Common myeloid progenitor, CD34-positive (primary cell): ENCODE results near the gene CTSD.

Experiments
- CTCF ChIA-PET: fragments of 350-600 bp; sonication (Branson Sonifier 250); formaldehyde crosslinking; loops from one replicate; lab custom pipeline; 2021; ENCODE audit warnings: antibody characterized with exemption; lab: Charles Lee
- POLR2A ChIA-PET: fragments of 350-600 bp; sonication (Branson Sonifier 250); formaldehyde crosslinking; loops from one replicate; lab custom pipeline; 2021; ENCODE audit warnings: antibody characterized with exemption; lab: Charles Lee
- DNase-seq, 3 donors: peaks; one replicate each; pipeline versions ENCODE4 v3.0.0 to v3.0.0-alpha.2; 2013
- H3K27ac ChIP-seq, 2 experiments: 1 replicate in 1 of 2; 2 replicates in 1 of 2; pipeline ENCODE4 v1.7.0; 2013; ENCODE audit warnings: inconsistent platforms in 2 of 2, low read length in 2 of 2, mild to moderate bottlenecking in 2 of 2, low read depth in 1 of 2, moderate library complexity in 1 of 2; ENCODE audit not compliant: severe bottlenecking in 2 of 2, insufficient read depth in 1 of 2, poor library complexity in 1 of 2
- H3K27me3 ChIP-seq, 5 experiments: replicated peaks in 2 of 5; 1 replicate in 3 of 5; 2 replicates in 2 of 5; pipeline versions ENCODE4 v1.6.1 to v1.7.0; 2013; ENCODE audit warnings: low read length in 4 of 5, mild to moderate bottlenecking in 2 of 5, moderate library complexity in 2 of 5, inconsistent platforms in 1 of 5; ENCODE audit not compliant: insufficient read depth in 5 of 5, control insufficient read depth in 4 of 5
- H3K36me3 ChIP-seq, 4 experiments: 1 replicate in 2 of 4; 2 replicates in 2 of 4; pipeline versions ENCODE4 v1.6.1 to v1.7.0; 2013; ENCODE audit warnings: low read length in 3 of 4, control low read depth in 1 of 4, mild to moderate bottlenecking in 1 of 4; ENCODE audit not compliant: control insufficient read depth in 4 of 4, insufficient read depth in 4 of 4
- H3K4me1 ChIP-seq, 4 experiments: 1 replicate in 3 of 4; 2 replicates in 1 of 4; pipeline versions ENCODE4 v1.6.1 to v1.7.1; 2013; ENCODE audit warnings: low read length in 3 of 4, mild to moderate bottlenecking in 3 of 4, control low read depth in 1 of 4, inconsistent platforms in 1 of 4, moderate library complexity in 1 of 4; ENCODE audit not compliant: control insufficient read depth in 4 of 4, insufficient read depth in 4 of 4; ENCODE audit errors: control extremely low read depth in 1 of 4
- H3K4me3 ChIP-seq, 7 experiments: 1 replicate in 4 of 7; 2 replicates in 3 of 7; pipeline versions ENCODE4 v1.5.1 to v1.7.0; 2013; ENCODE audit warnings: mild to moderate bottlenecking in 7 of 7, low read length in 6 of 7, moderate library complexity in 6 of 7, inconsistent platforms in 2 of 7, low read depth in 2 of 7, control low read depth in 1 of 7; ENCODE audit not compliant: insufficient read depth in 4 of 7, control insufficient read depth in 1 of 7; ENCODE audit errors: extremely low read depth in 1 of 7
- H3K9me3 ChIP-seq, 5 experiments: 1 replicate in 4 of 5; 2 replicates in 1 of 5; pipeline versions ENCODE4 v1.6.1 to v1.7.1; 2013; ENCODE audit warnings: low read length in 4 of 5, mild to moderate bottlenecking in 2 of 5, inconsistent platforms in 1 of 5, low read depth in 1 of 5, moderate library complexity in 1 of 5; ENCODE audit not compliant: control insufficient read depth in 4 of 5, insufficient read depth in 2 of 5; ENCODE audit errors: control extremely low read depth in 1 of 5
- WGBS: methylation state at CpG from one replicate; pipeline ENCODE4 v1.1.5; 2013; ENCODE audit not compliant: insufficient coverage; 5-methylcytosine and 5-hydroxymethylcytosine counted together

The CTSD gene

GRCh38 chr11:1751999-1752906 lies 11.5 kb downstream of the CTSD start:
- WGBS = 72% methylated on average over 18 of the region's 24 CpGs
- Histone ChIP-seq H3K36me3 (peaks cover 0 to 57% (median 18%) of the 10 kb centered on the region in 4 experiments), H3K9me3 (no peaks in the 10 kb centered on the region), H3K27me3 (peaks cover 0 to 27% (median 5%) of the 10 kb centered on the region in 5 experiments), H3K27ac (no peak overlapping the region), H3K4me1 (peaks cover under 1 to 90% (median 86%) of the 10 kb centered on the region in 4 experiments), H3K4me3 (peak overlapping the region in 1 of 7 experiments; percentile 9)
- POLR2A ChIA-PET = interaction anchor here (0.9 to 2.0 kb wide), 4 partner anchors 12 to 99 kb away, joined by 3 to 5 read pairs (median 3); partner anchors contain the start of gene CTSD
- peak; percentile 48 to 75 (median 71) for DNase-seq
- CTCF ChIA-PET = interaction anchor here (1.3 to 3.6 kb wide), 6 partner anchors 9 to 413 kb away, joined by 3 to 16 read pairs (median 5); partner anchors contain the start of gene CTSD

GRCh38 chr11:1751531-1751921 lies 12.2 kb downstream of the CTSD start:
- WGBS = 72% methylated on average over 5 of the region's 5 CpGs
- no peak overlapping the region for H3K27ac ChIP-seq
- H3K27me3 ChIP-seq = peaks cover 0 to 28% (median 5%) of the 10 kb centered on the region in 5 experiments
- ChIA-PET POLR2A (interaction anchor here (0.7 to 2.0 kb wide), 6 partner anchors 11 to 157 kb away, joined by 3 to 5 read pairs (median 3); partner anchors contain the start of gene CTSD), CTCF (interaction anchor here (0.8 to 3.6 kb wide), 8 partner anchors 10 to 414 kb away, joined by 3 to 16 read pairs (median 4); partner anchors contain the start of gene CTSD)
- H3K4me3 ChIP-seq = no peak overlapping the region
- H3K4me1 ChIP-seq = peaks cover 0 to 87% (median 81%) of the 10 kb centered on the region in 4 experiments
- DNase-seq = no peak
- H3K9me3 ChIP-seq = no peaks in the 10 kb centered on the region
- peaks cover 0 to 50% (median 18%) of the 10 kb centered on the region in 4 experiments for H3K36me3 ChIP-seq

GRCh38 chr11:1750840-1751530 lies 12.7 kb downstream of the CTSD start:
- Histone ChIP-seq H3K27me3 (peaks cover 0 to 28% (median 5%) of the 10 kb centered on the region in 5 experiments), H3K36me3 (peaks cover 0 to 44% (median 17%) of the 10 kb centered on the region in 4 experiments), H3K27ac (no peak overlapping the region), H3K4me1 (peaks cover 0 to 81% (median 76%) of the 10 kb centered on the region in 4 experiments), H3K9me3 (no peaks in the 10 kb centered on the region), H3K4me3 (no peak overlapping the region)
- 37% methylated on average over 12 of the region's 14 CpGs for WGBS
- CTCF ChIA-PET = interaction anchor here (0.8 to 3.6 kb wide), 9 partner anchors 11 to 414 kb away, joined by 3 to 16 read pairs (median 3); partner anchors contain the start of gene CTSD
- DNase-seq = peak in 2 of 3 donors; percentile 55 to 69
- POLR2A ChIA-PET = interaction anchor here (0.7 to 2.0 kb wide), 6 partner anchors 11 to 157 kb away, joined by 3 to 5 read pairs (median 3); partner anchors contain the start of gene CTSD

GRCh38 chr11:1750481-1750839 lies 13.3 kb downstream of the CTSD start, which contains the start of gene IFITM10:
IFITM10 (minus strand) TSS chr11:1750595; CDS start chr11:1750442, 153 bp downstream.
- CTCF ChIA-PET = interaction anchor here (0.9 to 3.6 kb wide), 4 partner anchors 11 to 98 kb away, joined by 3 to 16 read pairs (median 3); no protein-coding TSS in a partner anchor
- DNase-seq = peak in 1 of 3 donors; percentile 33
- 52% methylated on average over 5 of the region's 6 CpGs for WGBS
- H3K27ac ChIP-seq = no peak within 1 kb of the TSS
- peak within 1 kb of the TSS in 1 of 7 experiments; percentile 19 for H3K4me3 ChIP-seq
- POLR2A ChIA-PET = interaction anchor here (1.4 to 2.0 kb wide), 2 partner anchors 14 to 56 kb away, joined by 3 to 5 read pairs; partner anchors contain the start of gene CTSD
- H3K36me3 ChIP-seq = peaks cover 0 to 39% (median 15%) of the 10 kb centered on the region in 4 experiments
- peaks cover 0 to 28% (median 5%) of the 10 kb centered on the region in 5 experiments for H3K27me3 ChIP-seq
- H3K4me1 ChIP-seq = peaks cover 0 to 76% (median 70%) of the 10 kb centered on the region in 4 experiments
- no peaks in the 10 kb centered on the region for H3K9me3 ChIP-seq

GRCh38 chr11:1749395-1750351 lies 14.1 kb downstream of the CTSD start:
- 51% methylated on average over 24 of the region's 25 CpGs for WGBS
- H3K27ac ChIP-seq = no peak overlapping the region
- POLR2A ChIA-PET = interaction anchor here (0.9 to 2.0 kb wide), 2 partner anchors 9 to 15 kb away, joined by 3 to 5 read pairs; partner anchors contain the start of gene CTSD
- H3K27me3 ChIP-seq = peaks cover 0 to 28% (median 5%) of the 10 kb centered on the region in 5 experiments
- H3K4me1 ChIP-seq = peaks cover 0 to 70% (median 63%) of the 10 kb centered on the region in 4 experiments
- no peak for DNase-seq
- H3K9me3 ChIP-seq = no peaks in the 10 kb centered on the region
- H3K36me3 ChIP-seq = peaks cover 0 to 31% (median 8%) of the 10 kb centered on the region in 4 experiments
- H3K4me3 ChIP-seq = peak overlapping the region in 3 of 7 experiments; percentile 19 to 70 (median 66)
- CTCF ChIA-PET = interaction anchor here (0.8 to 1.0 kb wide), 5 partner anchors 23 to 97 kb away, joined by 3 read pairs; no protein-coding TSS in a partner anchor
